ENCODE measurements around the gene DDX25.

Gene DDX25

DNA sequence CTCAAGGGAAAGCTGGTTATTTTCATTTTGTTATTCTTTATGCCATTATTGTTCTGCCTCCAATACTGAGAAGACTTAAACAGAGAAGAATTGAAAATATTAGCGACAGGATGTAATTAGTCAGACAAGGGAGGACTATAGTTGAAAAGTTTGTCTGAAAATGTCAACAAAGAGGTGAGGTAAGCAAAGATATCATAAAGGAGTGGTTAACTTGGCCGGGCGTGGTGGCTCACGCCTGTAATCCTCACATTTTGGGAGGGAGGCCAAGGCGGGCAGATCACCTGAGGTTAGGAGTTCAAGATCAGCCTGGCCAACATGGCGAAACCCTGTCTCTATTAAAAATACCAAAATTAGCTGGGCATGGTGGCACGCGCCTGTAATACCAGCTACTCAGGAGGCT lies 20.9 kb upstream of the DDX25 start:
- TF ChIP-seq CTCF (IDR thresholded peaks at IDR 0.05; ENCODE audit: low read length) (no peak), EZH2 (IDR thresholded peaks at IDR 0.05; ENCODE audit: borderline replicate concordance, low read length) (no peak)
- Histone ChIP-seq H3K27ac (ENCODE audit: low read depth, low read length, poor library complexity, severe bottlenecking) (no peak overlapping the region), H3K36me3 (ENCODE audit: insufficient read depth, low read length) (no peaks in the 10 kb centered on the region; the same call in 1 of the 2 replicates), H3K4me2 (ENCODE audit: low read length) (no peak overlapping the region), H4K20me1 (ENCODE audit: insufficient read depth, low read length) (no peaks in the 10 kb centered on the region), H3K79me2 (ENCODE audit: insufficient read depth, low read length) (no peaks in the 10 kb centered on the region), H3K4me1 (ENCODE audit: insufficient read depth, low read length, severe bottlenecking) (peaks cover 11% of the 10 kb centered on the region), H3K9me3 (ENCODE audit: low read length) (no peaks in the 10 kb centered on the region), H2AFZ (ENCODE audit: low read length) (no peak overlapping the region), H3K9me2 (ENCODE audit: low read depth, low read length) (no peaks in the 10 kb centered on the region), H3F3A (ENCODE audit: insufficient read depth, low read length) (no peaks in the 10 kb centered on the region), H3K9ac (ENCODE audit: low read length) (no peak overlapping the region), H3K27me3 (ENCODE audit: insufficient read depth, low read length) (no peaks in the 10 kb centered on the region; the same call in 1 of the 2 replicates), H3K4me3 (ENCODE audit: low read depth, low read length, poor library complexity, severe bottlenecking) (no peak overlapping the region)

DNA sequence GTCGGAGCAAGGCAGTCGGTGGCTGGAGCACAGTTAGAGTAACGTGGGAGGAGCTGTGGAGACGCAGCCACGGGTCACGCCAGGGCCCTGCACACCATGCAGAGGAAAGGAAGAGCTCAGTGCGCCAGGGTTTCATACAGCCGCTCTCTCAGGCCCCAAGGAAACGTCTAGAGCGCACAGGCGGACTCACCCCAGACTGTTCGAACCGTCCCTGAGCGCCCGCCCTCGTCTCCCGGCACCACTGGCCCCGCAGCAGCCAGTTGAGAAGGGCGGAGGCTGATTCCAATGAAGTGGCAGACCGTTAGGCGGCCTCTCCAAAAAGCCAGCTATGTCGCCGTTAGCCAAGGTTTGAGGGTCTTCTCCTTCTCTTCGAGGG lies 17.3 kb upstream of the DDX25 start:
- Histone ChIP-seq H3F3A (ENCODE audit: insufficient read depth, low read length) (no peaks in the 10 kb centered on the region), H3K9me3 (ENCODE audit: low read length) (no peaks in the 10 kb centered on the region), H3K9ac (ENCODE audit: low read length) (no peak overlapping the region; the same call in 1 of the 2 replicates), H3K27ac (ENCODE audit: low read depth, low read length, poor library complexity, severe bottlenecking) (peak overlapping the region; percentile 33), H3K4me3 (ENCODE audit: low read depth, low read length, poor library complexity, severe bottlenecking) (peak overlapping the region; percentile 70), H4K20me1 (ENCODE audit: insufficient read depth, low read length) (no peaks in the 10 kb centered on the region), H3K4me2 (ENCODE audit: low read length) (peak overlapping the region; percentile 53), H2AFZ (ENCODE audit: low read length) (no peak overlapping the region), H3K79me2 (ENCODE audit: insufficient read depth, low read length) (no peaks in the 10 kb centered on the region), H3K36me3 (ENCODE audit: insufficient read depth, low read length) (no peaks in the 10 kb centered on the region; the same call in 1 of the 2 replicates), H3K27me3 (ENCODE audit: insufficient read depth, low read length) (no peaks in the 10 kb centered on the region; the same call in 1 of the 2 replicates), H3K9me2 (ENCODE audit: low read depth, low read length) (no peaks in the 10 kb centered on the region), H3K4me1 (ENCODE audit: insufficient read depth, low read length, severe bottlenecking) (peaks cover 12% of the 10 kb centered on the region)
- TF ChIP-seq EZH2 (IDR thresholded peaks at IDR 0.05; ENCODE audit: borderline replicate concordance, low read length), result no peak
- no peak for TF ChIP-seq CTCF (IDR thresholded peaks at IDR 0.05; ENCODE audit: low read length)

DNA sequence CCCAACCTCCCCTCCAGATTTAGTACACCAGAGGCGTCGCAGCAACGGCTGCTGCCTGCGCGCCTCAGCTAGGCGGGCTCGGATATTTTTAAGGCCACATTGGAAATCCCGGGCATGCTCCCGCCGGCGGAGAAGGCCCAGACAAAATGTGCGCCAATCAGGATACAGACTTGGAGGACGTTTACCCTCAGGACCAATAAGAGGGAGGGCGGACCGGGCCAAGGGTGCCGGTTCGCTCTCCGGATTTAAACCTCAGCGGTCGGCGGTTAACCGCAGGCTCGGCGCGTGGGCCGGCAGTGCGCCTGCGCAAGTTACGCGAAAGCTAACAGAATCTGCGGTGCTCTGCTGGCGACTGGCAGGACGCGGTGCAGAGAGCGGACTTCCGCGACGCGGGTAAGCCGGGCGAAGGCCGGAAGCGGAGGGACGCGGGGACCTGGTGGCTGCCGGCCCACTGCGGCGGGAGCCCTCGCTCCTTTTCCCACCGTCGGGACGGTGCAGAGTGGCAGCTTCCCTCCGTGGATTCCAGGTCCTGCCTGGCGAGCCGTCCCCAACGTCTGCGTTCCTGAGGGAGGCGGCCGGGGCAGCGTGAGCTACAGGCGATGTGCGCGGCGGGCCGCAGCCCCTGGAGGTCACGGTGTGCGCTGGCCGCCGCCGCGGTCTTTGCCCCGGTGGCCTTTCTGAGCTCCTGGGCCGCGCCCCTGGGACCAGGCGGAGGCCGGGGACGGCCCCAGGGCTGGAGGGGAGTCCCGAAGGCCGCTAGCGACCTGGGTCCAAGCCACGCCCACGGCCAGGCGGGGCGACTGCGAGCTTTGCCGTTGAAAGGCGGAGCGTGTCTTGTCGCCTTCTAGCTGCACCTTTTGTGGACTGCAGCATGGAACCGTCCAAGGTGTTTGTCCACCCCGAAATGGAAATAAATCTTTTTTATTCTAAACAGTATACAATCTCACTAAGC lies 16.7 kb upstream of the DDX25 start, which contains the start of gene HYLS1:
Gene HYLS1, plus strand, starts transcription at position 296 of the 952 bp plus-strand sequence. CDS start 11,701 bp downstream, outside the sequence.
- H3K9ac ChIP-seq (ENCODE audit: low read length), result peak within 1 kb of the TSS; percentile 72
- H3K79me2 ChIP-seq (ENCODE audit: insufficient read depth, low read length), result no peaks in the 10 kb centered on the region
- H2AFZ ChIP-seq (ENCODE audit: low read length), result no peak within 1 kb of the TSS

More for the DNA sequence above, 16.7 kb upstream of the DDX25 start, which contains the start of gene HYLS1:
- peak within 1 kb of the TSS; percentile 70 for H3K4me3 ChIP-seq (ENCODE audit: low read depth, low read length, poor library complexity, severe bottlenecking)
- no peaks in the 10 kb centered on the region for H3F3A ChIP-seq (ENCODE audit: insufficient read depth, low read length)
- H3K9me3 ChIP-seq (ENCODE audit: low read length), result no peaks in the 10 kb centered on the region
- H3K4me2 ChIP-seq (ENCODE audit: low read length), result peak within 1 kb of the TSS; percentile 59
- no peaks in the 10 kb centered on the region for H4K20me1 ChIP-seq (ENCODE audit: insufficient read depth, low read length)
- H3K36me3 ChIP-seq (ENCODE audit: insufficient read depth, low read length), result peaks cover 5% of the 10 kb centered on the region
- H3K27me3 ChIP-seq (ENCODE audit: insufficient read depth, low read length), result no peaks in the 10 kb centered on the region; the same call in 1 of the 2 replicates
- peaks cover 12% of the 10 kb centered on the region for H3K4me1 ChIP-seq (ENCODE audit: insufficient read depth, low read length, severe bottlenecking)
- TF ChIP-seq EZH2 (IDR thresholded peaks at IDR 0.05; ENCODE audit: borderline replicate concordance, low read length) (no peak), CTCF (IDR thresholded peaks at IDR 0.05; ENCODE audit: low read length) (no peak; the same call in 1 of the 2 replicates)
- H3K27ac ChIP-seq (ENCODE audit: low read depth, low read length, poor library complexity, severe bottlenecking), result peak within 1 kb of the TSS; percentile 33
- H3K9me2 ChIP-seq (ENCODE audit: low read depth, low read length), result no peaks in the 10 kb centered on the region
